COLO668 (cell line): ENCODE results near the gene SKOR2.

Source experiments
- DNase-seq: peaks from one replicate; lab custom pipeline; 2025; ENCODE audit not compliant: unreplicated experiment; lab: John Stamatoyannopoulos, UW

SKOR2 gene

GRCh38 chr18:47251289-47252120 lies at the start of gene SKOR2:
Gene SKOR2 (minus strand): TSS chr18:47251660. CDS start chr18:47249183, 2,477 bp downstream.
- DNase-seq = peak; percentile 55

GRCh38 chr18:47296462-47296861 lies 45.0 kb upstream of the SKOR2 start:
- no peak for DNase-seq

- DNase-seq = no peak
These were observed 43.3 kb upstream of the SKOR2 start for GRCh38 chr18:47294801-47295200.

GRCh38 chr18:47288741-47289140 lies 37.3 kb upstream of the SKOR2 start:
- DNase-seq = no peak

GRCh38 chr18:47287911-47288585 lies 36.6 kb upstream of the SKOR2 start:
- DNase-seq = no peak

- no peak for DNase-seq
These were observed 35.4 kb upstream of the SKOR2 start for GRCh38 chr18:47286776-47287410.

- DNase-seq = no peak
These were observed 34.0 kb upstream of the SKOR2 start for GRCh38 chr18:47285456-47285855.

GRCh38 chr18:47284721-47285395 lies 33.4 kb upstream of the SKOR2 start:
- no peak for DNase-seq

- no peak for DNase-seq
These were observed 32.0 kb upstream of the SKOR2 start for GRCh38 chr18:47283476-47283875.

GRCh38 chr18:47280121-47280520 lies 28.7 kb upstream of the SKOR2 start:
- DNase-seq = no peak

- DNase-seq = no peak
These were observed 23.5 kb upstream of the SKOR2 start for GRCh38 chr18:47274961-47275360.

GRCh38 chr18:47265197-47265596 lies 13.7 kb upstream of the SKOR2 start:
- DNase-seq = no peak

GRCh38 chr18:47264308-47264700 lies 12.8 kb upstream of the SKOR2 start:
- no peak for DNase-seq

GRCh38 chr18:47263430-47264307 lies 12.2 kb upstream of the SKOR2 start:
- no peak for DNase-seq

GRCh38 chr18:47263150-47263429 lies 11.6 kb upstream of the SKOR2 start:
- no peak for DNase-seq

GRCh38 chr18:47262301-47263149 lies 11.1 kb upstream of the SKOR2 start:
- DNase-seq = no peak

GRCh38 chr18:47261902-47262300 lies 10.4 kb upstream of the SKOR2 start:
- no peak for DNase-seq

- DNase-seq = no peak
These were observed 9.7 kb upstream of the SKOR2 start for GRCh38 chr18:47260924-47261701.
